ENCODE measurements around the gene NSMCE1. TPM values are rescaled to one million over a fixed set of nuclear protein-coding genes. Genes with fewer than 3 reads are reported as not detected.
"Not testable (repeated sequence)": the region's sequence is repeated elsewhere in the genome, so short reads cannot be mapped to it uniquely, and the experiment has no call there.

The NSMCE1 gene
- total RNA-seq, 1 donor from 2014 or later = 77.3 TPM

DNA sequence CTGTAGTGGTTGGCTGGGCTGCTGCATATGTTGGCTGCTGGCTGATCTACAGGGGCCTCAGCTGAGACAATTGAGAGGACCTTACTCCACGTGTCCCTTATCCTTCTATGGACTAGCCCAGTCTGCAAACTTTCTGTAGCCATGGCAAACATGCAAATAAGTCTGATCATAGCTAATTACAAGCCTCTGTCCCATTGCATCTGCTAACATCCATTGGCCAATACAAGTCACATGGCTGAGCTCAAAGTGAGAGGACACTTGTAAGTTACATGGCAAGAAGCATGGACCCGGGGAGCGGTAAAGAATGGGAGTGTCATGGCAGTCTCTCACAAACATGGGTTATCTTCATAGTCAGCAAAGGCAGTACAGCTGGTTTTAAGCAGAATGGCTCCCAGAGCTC is 33.6 kb upstream of the NSMCE1 start:
- no peak for DNase-seq

DNA sequence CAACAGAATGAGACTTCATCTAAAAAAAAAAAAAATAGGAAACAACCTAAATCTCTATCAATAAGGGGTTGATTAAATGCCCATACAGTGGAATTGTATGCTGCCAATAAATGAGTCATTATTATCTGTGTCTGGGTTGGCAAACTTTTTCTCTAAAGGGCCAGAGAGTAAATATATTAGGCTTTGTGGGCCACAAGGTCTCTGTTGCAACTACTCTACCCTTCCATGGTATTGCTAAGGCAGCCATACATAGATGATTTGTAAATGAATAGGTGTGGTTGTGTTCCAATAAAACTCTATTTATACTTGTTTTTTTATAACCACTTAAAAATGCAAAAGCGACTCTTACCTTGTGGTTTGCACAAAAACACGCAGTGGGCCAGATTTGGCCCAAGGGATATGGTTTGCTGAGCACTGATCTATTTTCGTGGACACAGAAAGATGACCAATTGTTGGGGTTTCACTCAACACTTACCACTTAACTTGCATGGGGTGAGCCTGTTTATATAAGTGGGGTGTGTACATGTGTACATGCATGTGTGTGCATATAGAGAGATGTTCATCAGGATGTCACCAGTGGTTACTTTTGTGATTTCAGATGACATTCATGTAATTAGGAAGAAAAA is 32.8 kb upstream of the NSMCE1 start:
- DNase-seq = no peak

DNA sequence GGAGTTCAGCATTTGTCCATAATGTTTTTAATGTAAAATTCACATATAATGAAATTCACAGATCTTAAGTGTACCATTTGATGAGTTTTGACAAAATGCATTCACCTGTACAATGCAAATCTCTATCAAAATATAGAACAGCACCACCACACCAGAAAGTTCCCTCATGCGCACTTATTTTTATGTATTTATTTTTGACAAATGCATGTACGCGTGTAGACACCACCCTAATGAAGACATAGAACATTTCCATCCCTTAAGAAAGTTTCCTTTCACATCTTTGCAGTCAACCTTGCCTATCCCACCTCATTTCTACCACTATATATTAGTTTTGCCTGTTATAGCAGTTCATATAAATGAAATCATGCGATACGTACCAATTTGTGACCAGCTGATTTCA is 29.6 kb upstream of the NSMCE1 start:
- DNase-seq = no peak

DNA sequence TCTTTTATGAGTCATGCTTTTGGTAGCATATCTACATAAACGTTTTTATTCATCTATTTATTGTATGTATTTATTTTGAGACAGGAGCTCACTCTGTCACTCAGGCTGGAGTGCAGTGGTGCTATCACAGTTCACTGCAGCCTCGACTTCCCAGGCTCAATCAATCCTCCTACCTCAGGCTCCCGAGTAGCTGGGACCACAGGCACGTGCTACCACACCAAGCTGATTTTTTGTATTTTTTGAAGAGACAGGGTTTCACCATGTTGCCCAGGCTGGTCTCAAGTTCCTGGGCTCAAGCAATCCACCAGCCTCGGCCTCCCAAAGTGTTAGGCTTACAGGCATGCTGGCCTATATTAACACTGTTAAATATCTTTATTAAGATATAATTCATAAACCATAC is 24.8 kb upstream of the NSMCE1 start:
- no peak for DNase-seq

DNA sequence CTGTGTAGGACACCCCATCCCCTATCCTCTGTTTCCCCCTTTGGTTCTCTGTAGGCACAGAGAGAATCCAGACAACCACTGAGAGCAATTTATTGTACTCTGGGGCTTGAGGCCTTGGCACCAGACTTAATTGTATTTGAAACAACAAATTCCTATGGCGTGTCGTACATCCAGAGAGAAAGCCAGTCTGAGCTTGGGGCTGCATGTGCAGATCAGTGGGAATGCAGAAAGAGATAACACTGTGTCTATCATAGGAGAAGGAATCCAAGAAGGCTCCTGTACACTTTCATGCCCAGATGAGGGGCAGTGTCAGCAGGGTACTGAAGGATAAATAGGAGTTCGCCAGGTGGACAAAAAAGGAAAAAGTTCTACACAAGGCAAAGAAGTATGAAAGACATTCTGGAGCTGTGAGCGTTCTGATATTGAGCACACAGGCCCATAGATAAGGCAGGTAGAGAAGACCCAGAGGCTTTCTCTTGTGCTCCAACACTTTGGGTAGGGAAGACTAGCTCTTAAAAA is 23.2 kb upstream of the NSMCE1 start:
- no peak for DNase-seq

DNA sequence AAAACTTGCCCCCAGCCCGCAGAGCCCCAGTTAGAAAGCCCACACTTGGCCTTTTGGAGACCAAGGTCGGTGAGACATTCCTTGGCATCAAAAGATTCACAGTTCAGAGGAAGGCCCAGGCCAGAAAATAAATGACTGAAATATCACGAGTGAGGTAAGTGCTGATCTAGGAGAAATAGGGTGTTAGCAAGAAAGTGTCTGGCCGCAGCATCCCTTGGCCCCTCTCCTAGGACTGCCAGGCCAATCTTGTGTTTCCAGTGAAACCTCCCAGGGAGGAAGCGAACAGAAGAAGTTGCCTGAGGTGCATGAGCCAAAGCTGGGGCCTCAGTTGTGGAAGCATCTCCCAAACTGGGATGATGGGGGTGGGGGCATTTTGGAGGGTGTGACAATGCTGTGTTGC is 22.5 kb upstream of the NSMCE1 start:
- DNase-seq = no peak

DNA sequence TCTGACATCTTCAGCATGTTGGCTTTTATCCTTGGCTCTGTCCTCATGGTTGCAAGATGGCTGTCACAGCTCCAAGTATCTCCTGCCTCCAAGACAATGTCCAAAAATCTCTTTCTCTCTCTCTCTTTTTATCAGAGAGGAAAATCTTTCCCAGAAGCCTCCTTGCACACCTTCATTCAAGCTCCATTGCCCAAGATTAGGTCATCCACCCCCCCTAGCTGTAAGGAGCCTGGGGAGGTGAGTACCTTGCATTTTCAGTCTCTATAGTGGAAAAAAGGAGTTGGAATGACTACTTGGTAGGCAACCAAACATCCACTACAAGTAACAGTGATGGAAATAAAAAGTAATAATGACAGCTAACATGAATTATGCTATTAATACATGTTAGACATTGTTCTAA is 22.0 kb upstream of the NSMCE1 start:
- DNase-seq = no peak

DNA sequence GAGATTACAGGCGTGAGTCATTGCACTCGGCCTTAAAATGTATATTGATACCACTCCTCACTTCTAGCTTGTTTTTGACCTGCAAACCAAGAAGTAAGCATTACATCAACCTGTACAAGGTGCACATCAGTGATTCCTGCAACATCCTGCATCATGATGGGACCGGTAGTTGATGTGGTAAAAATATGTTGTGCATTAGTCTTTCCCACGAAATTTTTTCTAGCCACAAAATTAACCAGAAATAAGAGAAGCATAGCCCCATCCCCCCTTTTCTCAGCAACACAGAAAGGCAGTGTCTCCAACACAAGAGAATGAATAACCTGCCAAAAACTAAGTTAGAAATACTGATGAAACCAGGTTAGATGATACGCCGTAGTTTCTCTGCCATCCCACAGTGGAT is 21.1 kb upstream of the NSMCE1 start:
- DNase-seq = no peak

DNA sequence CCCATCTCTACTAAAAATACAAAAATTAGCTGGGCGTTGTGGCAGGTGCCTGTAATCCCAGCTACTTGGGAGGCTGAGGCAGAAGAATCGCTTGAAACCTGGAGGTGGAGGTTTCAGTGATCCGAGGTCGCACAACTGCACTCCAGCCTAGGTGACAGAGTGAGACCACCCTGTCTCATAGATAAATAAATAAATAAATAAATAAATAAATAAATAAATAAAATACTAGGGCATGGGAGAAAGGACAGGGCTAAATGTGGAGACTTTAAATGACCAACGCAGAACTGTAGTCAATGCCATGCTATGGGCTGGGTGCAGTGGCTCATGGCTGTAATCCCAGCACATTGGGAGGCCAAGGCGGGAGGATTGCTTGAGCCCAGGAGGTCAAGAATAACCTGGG is 19.7 kb upstream of the NSMCE1 start:
- not testable (repeated sequence) for DNase-seq

DNA sequence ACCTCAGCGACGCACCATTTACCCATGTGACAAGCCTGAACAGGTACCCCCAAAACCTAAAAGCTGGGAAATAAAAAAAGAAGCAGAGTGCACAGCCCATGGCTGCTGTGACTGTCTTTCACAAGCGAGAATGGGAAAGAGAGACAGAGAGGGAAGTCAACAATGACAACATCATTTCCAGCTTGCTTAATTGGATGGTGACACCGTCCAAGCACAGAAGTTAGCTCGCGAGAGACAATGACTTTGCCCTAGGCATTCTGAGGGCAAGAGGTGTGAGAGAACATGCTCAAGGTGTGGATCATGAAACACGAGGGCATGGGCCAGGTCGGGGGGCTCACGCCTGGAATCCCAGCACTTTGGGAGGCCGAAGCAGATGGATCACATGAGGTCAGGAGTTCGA is 19.3 kb upstream of the NSMCE1 start:
- no peak for DNase-seq

DNA sequence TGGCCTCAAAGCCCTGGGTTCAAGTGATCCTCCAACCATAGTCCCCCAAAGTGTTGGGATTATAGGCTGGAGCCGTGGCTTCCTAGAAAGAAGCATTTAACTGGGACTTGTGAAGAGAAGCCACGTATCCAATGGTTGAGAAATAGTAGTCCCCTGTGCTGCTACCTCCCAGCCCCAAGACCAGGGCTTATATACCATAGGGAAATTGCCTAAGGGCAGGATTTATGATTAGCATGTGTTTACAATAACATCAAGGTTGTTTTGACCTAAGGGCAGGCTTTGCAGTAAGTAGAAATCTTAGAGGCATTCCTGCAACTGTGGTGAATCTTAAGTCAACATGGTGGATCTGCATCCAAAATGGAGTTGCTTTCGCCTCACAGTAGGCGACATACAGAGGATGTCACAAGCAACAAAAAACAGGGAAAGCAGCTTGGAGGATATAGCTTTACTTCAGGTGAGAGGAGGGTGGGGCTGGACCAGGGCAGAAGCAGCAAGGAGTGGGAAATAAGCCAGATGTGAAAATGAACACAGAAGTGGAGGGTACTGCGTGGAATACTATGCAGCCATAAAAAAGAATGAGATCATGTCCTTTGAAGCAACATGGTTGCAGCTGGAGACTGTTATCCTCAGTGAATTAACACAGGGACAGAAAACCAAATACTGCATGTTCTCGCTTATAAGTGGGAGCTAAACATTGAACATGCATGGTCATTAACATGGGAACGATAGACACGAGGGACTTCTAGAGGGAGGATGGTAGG is 18.7 kb upstream of the NSMCE1 start:
- DNase-seq = no peak

DNA sequence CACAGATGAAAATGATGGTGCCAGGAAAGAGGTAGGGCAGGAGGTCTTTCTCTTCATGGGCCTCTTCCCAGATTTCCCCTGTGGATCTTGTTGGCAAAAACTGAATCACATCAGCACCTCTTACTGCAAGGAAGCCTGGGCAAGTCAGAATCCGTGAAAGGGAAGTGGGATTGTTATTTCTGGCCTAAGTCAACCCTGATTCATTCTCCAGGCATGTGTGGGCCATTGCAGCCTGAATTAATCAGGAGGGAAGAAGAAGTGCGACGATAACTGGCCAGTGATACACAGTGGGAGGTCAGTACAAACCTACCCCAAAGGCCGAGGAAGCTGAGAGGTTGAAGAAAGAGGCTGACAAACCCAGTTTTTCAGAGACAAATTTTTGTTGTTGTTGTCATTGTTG is 17.9 kb upstream of the NSMCE1 start:
- DNase-seq = peak; percentile 98

DNA sequence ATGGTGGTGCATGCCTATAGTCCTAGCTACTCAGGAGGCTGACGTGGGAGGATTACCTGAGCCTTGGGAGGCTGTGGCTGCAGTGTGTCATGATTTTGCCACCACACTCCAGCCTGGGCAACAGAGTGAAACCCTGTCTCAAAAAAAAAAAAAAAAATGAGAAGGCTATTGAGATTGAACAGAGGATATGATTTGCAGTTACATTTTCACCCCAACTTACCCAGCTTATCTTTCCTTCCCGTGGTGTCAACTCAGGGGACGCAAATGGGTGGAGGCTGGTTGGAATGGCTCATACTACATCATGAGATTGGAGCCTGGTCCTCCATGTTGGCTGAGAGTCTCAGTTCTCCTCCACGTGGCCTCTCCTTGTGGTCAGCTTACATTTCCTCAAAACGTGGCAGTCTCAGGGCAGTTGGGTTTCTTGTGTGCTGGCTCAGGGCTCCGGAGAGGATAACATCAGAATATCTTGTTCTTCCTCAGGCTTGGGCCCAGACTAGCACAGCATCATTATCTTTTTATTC is 17.2 kb upstream of the NSMCE1 start:
- no peak for DNase-seq

DNA sequence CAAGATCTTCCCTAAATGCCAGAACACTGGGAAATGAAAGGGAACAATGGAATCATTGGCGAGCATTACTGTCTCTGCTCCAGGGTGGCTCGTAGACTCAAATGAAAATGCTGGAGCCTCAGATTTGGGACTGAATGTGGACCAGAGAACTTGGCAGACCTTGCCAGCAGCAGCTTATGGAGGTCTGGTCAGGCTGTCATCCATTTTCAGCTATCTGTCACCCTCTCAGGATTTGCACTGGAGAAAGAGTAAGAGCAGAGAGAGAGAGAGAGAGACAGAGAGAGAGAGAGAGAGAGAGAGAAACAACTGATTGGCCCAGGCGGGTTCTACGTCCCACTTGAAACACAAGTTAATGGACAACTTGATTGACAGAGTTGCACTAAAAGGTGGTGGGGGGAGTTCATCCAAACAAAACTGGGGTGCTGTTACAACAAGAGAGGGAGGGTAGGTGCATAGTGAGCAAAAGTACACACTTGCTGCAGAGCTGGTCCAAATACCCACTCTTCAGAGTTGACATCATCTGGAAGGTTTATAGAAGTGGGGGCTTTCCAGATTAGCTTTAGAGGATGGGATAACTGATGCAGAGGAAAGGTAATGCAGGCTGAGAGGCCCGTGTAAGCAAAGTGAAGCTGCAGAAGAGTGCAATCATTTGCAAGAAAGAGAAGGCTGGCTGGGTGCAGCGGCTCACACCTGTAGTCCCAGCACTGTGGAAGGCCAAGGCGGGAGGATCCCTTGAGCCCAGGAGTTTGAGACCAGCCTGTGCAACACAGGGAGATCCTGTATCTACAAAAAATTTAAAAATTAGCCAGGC is 16.5 kb upstream of the NSMCE1 start:
- DNase-seq = no peak

DNA sequence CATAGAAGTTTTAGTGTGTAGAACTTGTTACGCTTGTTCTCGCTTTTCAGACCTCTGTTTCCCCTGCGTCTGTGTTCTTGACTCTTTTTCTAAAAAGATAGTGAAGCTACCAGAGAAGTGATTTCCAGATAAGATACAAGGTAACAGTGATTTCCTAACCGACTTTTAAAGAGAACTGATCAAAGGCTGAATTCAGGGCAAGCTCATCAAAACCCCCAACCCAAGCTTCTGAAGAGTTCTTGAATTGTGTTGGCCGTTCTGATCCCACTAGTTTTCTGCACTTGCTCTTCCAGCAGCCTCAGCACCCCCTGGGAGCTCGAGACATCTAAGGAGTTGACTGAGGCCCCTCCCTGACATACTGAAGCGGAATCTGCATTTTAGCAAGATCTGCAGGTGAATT is 12.7 kb upstream of the NSMCE1 start:
- no peak for DNase-seq

DNA sequence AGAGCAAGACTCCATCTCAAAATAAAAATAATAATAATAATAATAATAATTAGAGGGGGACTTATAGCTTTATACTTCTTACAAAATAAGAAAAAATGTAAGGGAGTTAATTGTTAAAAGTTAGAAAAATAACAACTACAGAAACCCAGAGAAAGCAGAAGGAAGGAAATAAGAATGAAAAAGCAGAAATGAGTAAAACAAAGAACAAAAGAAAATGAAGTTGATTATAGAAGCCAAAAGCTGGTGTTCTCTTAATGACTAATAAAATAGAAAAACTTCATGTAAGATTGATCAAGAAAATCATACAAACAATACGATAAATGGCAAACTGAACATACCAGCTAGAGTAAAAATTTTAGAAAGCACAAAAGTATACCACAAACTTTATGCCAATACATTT is 6.8 kb upstream of the NSMCE1 start:
- DNase-seq = no peak

DNA sequence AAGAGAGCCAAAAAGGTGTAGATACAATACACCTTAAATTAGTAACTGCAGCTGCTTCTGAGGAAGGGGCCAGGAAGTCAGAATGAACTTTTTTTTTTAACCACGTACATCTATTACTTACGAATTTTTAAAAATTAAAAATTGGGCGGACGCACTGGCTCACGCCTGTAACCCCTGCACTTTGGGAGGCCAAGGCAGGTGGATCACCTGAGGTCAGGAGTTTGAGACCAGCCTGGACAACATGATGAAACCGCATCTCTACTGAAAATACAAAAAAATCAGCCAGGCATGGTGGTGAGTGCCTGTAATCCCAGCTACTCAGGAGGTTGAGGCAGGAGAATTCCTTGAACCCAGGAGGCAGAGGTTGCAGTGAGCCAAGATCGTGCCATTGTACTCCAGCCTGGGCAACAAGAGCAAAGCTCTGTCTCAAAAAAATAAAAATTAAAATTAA is 5.9 kb upstream of the NSMCE1 start:
- DNase-seq = not testable (repeated sequence)

DNA sequence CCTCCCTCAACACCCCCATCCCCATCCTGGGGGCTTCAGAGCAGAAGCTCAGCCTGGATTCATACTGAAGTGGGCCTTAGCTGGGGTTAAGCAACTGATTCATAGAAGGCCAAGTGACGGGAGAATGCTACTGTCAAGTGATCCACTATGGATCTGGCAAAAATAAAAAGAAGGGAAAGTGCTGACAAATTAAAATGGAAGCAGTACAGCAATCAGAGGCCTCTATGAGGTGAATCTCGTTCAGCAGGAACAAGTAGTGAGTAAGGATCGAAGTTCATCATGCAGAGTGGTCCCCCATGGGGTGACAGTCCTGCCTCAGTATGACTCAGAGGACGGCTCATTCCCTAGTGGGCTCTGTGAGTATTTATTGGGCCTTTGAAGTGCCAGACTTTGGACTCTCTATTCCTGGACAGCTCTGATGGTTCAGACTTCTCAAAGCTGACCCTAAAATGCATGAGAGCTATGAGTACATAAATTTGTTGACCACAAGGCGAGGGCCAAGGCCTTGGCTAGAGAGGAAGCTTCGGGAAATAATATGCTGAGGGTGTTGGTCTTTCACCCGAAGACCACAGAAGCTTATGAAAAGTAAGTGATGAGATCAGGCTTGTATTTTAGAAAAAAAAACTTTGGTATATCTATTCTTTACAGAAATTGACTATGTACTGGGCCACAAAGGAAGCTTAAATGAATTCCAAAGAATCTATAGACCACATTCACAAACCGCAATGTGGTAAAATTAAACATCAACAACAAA is 5.3 kb upstream of the NSMCE1 start:
- no peak for DNase-seq

DNA sequence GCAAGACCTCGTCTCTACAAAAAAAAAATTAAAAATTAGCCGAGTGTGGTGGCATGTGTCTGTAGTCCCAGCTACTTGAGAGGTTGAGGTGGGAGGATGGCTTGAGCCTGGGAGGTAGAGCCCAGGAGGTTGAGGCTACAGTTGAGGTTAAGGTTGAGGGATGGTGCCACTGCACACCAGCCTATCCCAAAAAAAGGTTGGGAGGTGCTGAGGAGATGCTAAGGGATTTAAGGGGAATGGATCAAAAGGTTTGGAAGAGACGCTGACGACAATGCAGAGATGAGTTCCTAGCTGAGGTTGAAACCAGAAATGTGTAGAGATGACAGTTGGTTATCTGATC is 4.7 kb upstream of the NSMCE1 start:
- no peak for DNase-seq

DNA sequence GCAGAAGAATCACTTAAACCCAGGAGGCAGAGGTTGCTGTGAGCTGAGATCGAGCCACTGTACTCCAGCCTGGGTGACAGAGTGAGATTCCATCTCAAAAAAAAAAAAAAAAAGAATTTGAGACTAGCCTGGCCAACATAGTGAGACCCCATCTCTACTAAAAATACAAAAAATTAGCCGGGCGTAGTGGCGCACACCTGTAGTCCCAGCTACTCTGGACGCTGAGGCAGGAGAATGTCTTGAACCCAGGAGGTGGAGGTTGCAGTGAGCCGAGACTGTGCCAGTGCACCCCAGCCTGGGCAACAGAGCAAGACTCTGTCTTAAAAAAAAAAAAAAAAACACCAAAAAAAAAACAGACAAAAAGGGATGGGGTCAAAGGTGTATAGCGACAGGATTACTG is 4.1 kb upstream of the NSMCE1 start:
- DNase-seq = not testable (repeated sequence)

DNA sequence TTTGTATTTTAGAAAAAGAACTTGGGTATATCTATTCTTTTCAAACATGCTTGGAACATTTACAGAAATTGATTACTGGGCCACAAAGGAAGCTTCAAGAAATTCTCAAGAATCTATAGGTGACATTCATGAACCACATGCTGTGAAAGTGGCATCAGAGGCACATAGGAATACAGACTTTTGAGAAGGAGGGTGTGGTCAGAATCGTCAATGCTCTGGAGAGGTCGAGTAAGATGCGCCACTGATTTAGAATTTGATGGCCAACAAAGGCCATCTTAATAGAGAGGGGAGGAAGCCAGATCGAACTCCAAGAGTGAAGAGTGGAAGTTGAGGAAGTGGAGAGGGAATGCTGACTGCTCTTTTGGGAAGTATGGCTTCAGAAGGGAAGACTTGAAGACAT is 3.5 kb upstream of the NSMCE1 start:
- DNase-seq = no peak

DNA sequence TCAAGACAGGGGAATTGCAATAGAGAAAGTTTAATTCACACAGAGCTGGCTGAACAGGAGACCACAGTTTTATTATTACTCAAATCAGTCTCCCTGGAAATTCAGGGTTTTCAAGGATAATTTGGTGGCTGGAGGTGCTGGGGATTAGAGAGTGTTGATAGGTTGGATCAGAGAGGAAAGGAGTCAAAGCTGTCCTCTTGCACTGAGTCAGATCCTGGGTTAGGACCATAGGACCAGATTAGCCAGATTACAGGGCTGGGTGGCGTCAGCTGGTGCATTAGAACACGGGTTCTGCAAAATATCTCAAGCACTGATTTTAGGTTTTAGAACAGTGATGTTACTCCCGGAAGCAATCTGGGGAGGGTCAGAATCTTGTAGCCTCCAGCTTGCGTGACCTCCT is 1.8 kb upstream of the NSMCE1 start:
- no peak for DNase-seq
